DMS114 treated with DMSO at 0.1 percent for 48 hours (cell line): ENCODE data around the gene MMP25.
A peak's percentile ranks its signal among the peaks of the same experiment; 100 is the strongest.

Source experiments
- DNase-seq: peaks from one replicate; lab custom pipeline; 2025; ENCODE audit not compliant: unreplicated experiment; lab: John Stamatoyannopoulos, UW

Gene MMP25

DNA sequence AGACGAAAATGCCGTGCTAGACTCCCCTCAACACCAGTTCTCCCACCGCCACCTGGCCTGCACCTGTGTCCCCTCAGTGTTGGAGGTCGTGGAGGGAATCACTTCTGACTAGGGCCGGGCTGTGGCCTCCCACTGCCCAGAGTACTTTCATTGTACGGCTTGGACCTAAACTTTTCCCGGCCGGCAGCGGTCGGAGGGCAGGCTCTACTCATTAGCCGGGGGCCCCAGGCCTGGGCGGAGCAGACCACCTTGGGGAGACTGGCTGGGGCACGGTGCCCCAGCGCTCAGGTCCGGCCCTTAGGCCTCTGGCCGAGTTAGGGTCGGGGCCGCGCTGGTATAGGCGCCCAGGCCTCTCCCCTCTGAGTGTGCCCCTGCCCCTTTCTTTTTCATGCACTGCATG is 29.0 kb upstream of the MMP25 start:
- DNase-seq: no peak

GRCh38 chr16:3017794-3018506 is 28.4 kb upstream of the MMP25 start, which contains the start of gene CLDN6:
Gene CLDN6 (minus strand): TSS chr16:3018183. CDS start chr16:3016021, 2,162 bp downstream.
- DNase-seq: no peak

DNA sequence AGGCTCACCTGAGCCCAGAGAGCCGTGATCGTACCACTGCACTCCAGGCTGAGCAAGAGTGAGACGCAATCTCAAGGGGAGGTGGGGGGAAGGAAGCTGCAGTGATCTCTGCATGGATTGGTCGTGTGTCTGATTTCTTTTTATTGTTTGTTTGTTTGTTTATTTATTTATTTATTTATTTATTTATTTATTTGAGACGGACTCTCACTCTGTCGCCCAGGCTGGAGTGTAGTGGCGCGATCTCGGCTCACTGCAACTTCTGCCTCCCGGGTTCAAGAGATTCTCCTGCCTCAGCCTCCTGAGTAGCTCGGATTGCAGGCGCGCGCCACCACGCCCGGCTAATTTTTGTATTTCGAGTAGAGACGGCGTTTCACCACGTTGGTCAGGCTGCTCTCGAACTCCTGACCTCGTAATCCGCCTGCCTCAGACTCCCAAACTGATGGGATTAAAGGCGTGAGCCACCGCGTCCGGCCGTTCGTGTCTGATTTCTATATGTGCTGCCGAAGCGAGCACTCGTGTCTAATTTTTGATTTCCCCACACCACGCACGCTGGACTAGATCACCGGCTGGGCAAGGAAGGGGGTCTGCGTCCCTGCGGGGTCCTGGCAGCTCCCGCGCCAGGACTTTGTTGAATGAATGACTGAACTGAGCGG is 26.6 kb upstream of the MMP25 start:
- DNase-seq: no peak

- peak; percentile 37 for DNase-seq
Measured at GRCh38 chr16:3020247-3020603, 26.1 kb upstream of the MMP25 start, which contains the start of gene TNFRSF12A. Gene TNFRSF12A (plus strand): TSS chr16:3020368. CDS start chr16:3020398, 30 bp downstream.

DNA sequence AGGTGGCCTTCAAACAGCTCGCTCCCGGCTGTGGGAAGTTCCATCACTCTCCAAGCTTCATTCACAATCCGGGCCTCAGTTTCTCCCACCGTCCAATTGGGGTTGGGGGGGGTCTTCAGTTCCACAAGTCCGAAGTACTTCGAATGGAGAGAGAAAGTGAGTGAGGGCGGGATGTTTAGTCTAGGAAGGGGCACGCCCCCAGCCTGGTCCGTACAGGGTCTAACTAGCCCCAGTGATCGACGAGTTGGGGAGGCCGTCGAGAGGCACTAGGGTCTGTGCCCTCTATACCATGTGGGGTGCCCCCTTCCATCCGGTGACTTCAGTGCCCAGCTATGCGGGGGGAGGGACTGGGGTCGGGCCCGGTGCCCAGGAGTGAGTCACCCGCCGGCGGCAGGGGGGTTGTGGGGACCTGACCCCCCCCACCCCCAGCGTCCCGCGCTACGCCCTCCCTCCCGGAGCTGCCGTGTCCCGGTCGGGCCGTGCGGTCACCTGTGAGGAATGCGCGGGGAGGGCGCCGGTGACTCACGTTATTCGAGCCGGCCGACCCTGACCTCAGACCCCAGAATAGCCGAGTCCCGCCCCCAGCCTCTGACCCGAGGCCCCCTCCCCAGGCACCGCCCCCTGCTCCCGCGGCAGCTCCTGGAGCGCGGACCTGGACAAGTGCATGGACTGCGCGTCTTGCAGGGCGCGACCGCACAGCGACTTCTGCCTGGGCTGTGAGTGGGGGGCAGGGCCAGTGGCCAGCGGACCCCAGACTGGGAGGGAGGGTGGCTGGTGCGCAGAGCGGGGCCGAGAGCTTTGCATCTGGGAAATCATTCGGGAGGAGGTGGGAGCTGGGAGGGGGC is 25.5 kb upstream of the MMP25 start:
- peak; percentile 22 for DNase-seq

- DNase-seq: peak; percentile 68
Measured at GRCh38 chr16:3021449-3022207, 24.7 kb upstream of the MMP25 start.

GRCh38 chr16:3022208-3022683 is 24.1 kb upstream of the MMP25 start:
- peak; percentile 13 for DNase-seq

DNA sequence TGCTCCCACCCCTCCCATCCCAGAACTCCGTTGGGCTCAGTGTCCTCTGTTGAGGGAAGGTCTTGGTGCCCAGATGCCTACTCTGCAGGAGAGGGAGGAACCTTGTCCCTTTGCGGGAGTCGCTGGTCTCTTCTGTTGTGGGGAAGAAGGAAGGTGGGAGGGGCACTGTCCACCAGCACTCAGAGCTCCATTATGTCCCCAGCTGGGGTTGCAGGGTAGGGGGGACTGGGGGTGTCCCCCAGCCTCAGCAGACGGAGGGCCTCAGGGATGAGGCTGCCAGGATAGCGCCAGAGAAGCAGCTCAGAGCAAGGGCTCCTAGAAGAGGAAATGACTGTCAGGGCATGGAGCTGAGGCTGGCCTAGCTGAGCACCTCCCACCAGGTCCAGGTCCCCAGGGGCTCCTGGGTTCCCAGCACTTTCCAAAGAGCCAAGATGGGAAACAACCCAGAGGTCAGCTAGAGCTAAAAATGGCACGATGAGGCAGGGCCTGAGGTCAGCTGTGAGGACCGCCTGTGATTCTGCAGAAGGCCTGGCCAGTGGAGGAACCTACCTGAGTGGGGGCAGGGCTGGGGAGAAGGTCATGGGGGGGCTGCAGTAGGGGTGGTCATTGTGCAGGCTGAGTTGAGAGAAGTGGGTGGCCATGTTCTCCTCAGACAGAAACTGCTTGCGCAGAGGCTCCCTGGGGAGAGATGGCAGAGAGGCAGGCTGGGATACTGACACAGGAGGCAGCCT is 23.5 kb upstream of the MMP25 start:
- no peak for DNase-seq

DNA sequence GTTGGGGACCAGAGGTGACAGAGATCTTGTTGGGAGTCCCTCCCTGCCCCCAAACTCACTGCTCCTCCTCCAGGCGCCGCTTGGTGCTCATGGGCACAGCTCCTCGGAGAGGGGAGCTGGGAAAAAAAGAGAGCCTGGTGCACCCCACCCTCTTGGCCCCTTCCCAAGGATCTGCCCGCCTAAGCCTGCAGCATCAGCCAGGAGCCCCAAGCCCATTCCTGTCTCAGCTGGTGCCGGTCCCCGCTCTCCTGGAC is 23.0 kb upstream of the MMP25 start:
- peak; percentile 40 for DNase-seq

DNA sequence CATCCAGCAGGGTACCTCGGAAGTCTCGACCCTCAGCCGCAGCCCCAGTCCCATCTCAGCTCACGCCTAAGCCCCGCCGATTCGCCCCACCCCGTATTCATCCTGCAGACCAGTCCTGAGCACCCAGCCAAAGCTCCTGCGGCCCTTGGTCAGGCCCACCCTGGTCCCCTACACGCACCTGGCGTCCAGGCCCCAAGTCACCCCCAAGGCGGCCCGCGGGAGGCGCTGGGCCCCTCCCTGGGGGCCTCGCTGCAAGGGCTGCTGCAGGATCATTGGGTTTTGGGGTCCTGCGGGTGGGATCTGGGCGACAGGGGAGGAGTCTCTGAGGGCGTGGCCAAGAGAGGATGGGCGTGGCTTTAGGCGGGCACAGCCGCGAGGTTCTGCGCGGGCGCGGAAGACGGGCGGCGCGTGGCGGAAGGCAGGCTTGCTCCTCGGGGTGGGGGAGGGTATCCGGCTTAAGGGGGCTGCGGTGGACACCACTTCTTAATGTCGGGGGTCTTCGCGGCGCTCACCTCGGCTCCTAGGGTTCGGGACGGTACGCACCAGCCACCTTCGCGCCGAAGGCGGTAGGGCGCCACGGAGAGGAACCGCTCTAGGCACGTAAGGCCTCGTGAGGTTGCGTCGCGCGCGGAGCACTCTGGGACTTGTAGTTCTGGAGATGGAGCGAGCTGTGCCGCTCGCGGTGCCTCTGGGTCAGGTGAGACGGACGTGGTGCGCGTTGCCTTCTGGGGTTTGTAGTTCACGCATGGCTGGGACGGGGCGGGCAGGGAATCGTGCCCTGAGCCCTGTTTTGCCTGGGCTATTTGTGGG is 22.5 kb upstream of the MMP25 start, which contains the start of the genes HCFC1R1 and THOC6:
HCFC1R1 (minus strand) TSS at position 274 of the 810 bp plus-strand sequence; CDS start at position 273, 1 bp downstream.
THOC6 (plus strand) TSS at position 367 of the 810 bp plus-strand sequence; CDS start at position 659, 292 bp downstream.
- DNase-seq: peak; percentile 92

- no peak for DNase-seq
Measured at GRCh38 chr16:3025032-3026002, 21.0 kb upstream of the MMP25 start.

DNA sequence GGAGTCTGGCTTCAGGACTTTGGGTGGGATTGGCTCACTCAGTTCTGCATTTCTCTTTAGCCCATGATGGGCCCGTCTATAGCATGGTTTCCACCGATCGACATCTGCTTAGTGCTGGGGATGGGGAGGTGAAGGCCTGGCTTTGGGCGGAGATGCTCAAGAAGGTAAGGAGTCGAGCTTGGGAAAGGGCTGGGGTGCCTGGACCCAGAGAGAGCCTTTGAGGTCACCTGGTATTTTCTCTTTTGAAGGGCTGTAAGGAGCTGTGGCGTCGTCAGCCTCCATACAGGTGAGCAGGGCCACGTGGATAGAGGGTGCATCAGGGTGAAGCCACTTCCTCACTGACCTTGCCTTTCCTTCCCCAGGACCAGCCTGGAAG is 20.4 kb upstream of the MMP25 start:
- DNase-seq: no peak

DNA sequence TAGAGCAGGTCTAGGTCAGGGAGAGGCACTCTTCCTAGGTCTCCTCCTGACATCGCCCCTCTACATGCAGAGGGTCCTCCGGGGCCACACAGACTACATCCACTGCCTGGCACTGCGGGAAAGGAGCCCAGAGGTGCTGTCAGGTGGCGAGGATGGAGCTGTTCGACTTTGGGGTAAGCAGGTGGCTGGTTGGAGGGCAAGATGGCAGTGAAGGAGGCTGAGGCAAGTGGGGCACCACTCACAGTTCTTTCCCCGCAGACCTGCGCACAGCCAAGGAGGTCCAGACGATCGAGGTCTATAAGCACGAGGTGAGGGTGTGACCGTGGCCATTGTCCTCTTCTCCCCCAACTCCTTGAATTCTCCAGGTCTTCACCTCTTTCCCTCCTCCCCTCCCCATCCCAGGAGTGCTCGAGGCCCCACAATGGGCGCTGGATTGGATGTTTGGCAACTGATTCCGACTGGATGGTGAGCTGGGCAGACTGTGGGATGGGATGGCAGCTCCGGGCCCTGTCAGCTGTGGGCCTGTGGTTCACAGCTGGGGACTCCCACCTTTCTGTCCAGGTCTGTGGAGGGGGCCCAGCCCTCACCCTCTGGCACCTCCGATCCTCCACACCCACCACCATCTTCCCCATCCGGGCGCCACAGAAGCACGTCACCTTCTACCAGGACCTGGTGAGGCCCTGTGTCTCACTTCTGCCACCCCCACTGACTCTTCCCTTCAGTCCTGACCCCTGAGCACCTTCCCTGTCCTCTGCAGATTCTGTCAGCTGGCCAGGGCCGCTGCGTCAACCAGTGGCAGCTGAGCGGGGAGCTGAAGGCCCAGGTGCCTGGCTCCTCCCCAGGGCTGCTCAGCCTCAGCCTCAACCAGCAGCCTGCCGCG is 19.5 kb upstream of the MMP25 start:
- no peak for DNase-seq

- no peak for DNase-seq
Measured at GRCh38 chr16:3027489-3027795, 18.9 kb upstream of the MMP25 start.

GRCh38 chr16:3027983-3028715 is 18.2 kb upstream of the MMP25 start:
- DNase-seq: no peak

DNA sequence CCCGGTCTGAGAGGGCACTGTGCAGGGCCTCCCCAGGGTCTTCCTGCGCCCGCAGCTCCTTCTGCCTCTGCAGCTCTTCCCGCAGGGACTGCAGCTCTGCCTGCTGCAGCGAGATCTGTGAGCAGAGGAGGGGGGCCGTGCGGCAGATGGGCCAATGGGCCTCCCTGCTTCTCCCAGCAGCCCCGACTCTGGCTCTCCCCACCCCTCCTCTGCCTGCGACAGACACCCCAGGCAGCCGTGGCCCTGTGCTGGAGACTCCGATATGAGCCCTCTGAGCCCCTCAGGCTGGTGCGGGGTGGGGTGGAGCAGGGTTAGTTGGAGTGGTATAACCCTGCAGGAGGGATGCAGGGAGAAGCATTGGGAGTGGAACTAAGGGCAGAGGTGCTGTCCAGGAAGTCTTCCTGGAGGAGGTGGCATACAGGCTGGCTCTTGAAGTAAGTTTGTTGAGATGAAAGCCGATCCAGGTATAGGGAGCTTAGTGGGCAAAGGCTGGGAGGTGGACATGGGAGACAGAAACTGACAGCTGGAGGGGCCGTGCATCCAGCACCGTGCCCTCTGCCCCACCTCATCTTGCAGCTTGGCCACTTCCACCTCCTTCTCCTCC is 17.5 kb upstream of the MMP25 start:
- no peak for DNase-seq
